Sciatic nerve (tissue), 2 donors: ENCODE measurements around the gene PPM1L. TPM values are rescaled to one million over a fixed set of nuclear protein-coding genes. Genes with fewer than 3 reads are reported as not detected.
A peak's percentile ranks its signal among the peaks of the same experiment; 100 is the strongest.
"Not testable (repeated sequence)": the region's sequence is repeated elsewhere in the genome, so short reads cannot be mapped to it uniquely, and the experiment has no call there.

Source experiments
- ATAC-seq: fragments of 200-7000 bp; cut with Tn5 transposase; one replicate; pipeline ENCODE4 v1.9.1; 2020; ENCODE audit warnings: mild to moderate bottlenecking, moderate library complexity
- DNase-seq: peaks from one replicate; pipeline ENCODE4 v3.0.0-alpha.2; 2020; ENCODE audit warnings: low spot score
- intact Hi-C: fragments of 100-400 bp; cut with DNase I; formaldehyde crosslinking; loops from one replicate; pipeline ENCODE4 v1.14.2; 2022
- total RNA-seq: library from RNA; stranded (reverse); fragmentation: NEBNext Ultra II Directional; extraction: Animal tissue kit (Norgen Biotek cat#: 25700); gene quantifications from one replicate; pipeline ENCODE4 v1.2.1, GENCODE V29; 2021
- donor health status: DM: no; HTN: no; CAD: no.
- donor health status: DM: no; HTN: no; CAD: no.

PPM1L gene
- total RNA-seq, result 10.0 TPM

GRCh38 chr3:160755776-160756304 is at the start of gene PPM1L:
Gene PPM1L (plus strand): TSS chr3:160756231.
- intact Hi-C loops, result no loop called here
- ATAC-seq (peak; percentile 41), DNase-seq (peak; percentile 76)

GRCh38 chr3:160707187-160707794 is 48.7 kb upstream of the PPM1L start:
- intact Hi-C loops, result loop anchor here (10.0 kb wide), 1 partner anchor 238 kb away; no protein-coding TSS in a partner anchor
- no peak for DNase-seq
- peak; percentile 84 for ATAC-seq

- no peak for ATAC-seq
- intact Hi-C loops, result loop anchor here (10.0 kb wide), 1 partner anchor 235 kb away; no protein-coding TSS in a partner anchor
- no peak for DNase-seq
These were observed 46.4 kb upstream of the PPM1L start for GRCh38 chr3:160709477-160710182.

GRCh38 chr3:160713144-160713543 is 42.9 kb upstream of the PPM1L start:
- DNase-seq, ATAC-seq, intact Hi-C loops: not testable (repeated sequence)

GRCh38 chr3:160719710-160720109 is 36.3 kb upstream of the PPM1L start:
- DNase-seq (no peak), ATAC-seq (no peak)
- intact Hi-C loops, result no loop called here

GRCh38 chr3:160720123-160720746 is 35.8 kb upstream of the PPM1L start:
- intact Hi-C loops, result no loop called here
- no peak for ATAC-seq
- no peak for DNase-seq

GRCh38 chr3:160722331-160722730 is 33.7 kb upstream of the PPM1L start:
- intact Hi-C loops, result no loop called here
- DNase-seq (no peak), ATAC-seq (no peak)

- intact Hi-C loops, result no loop called here
- no peak for ATAC-seq
- DNase-seq, result no peak
These were observed 30.7 kb upstream of the PPM1L start for GRCh38 chr3:160725338-160725737.

- intact Hi-C loops, result no loop called here
- no peak for ATAC-seq
- DNase-seq, result no peak
These were observed 20.2 kb upstream of the PPM1L start for GRCh38 chr3:160735826-160736225.

GRCh38 chr3:160738048-160738447 is 18.0 kb upstream of the PPM1L start:
- ATAC-seq (no peak), DNase-seq (no peak)
- intact Hi-C loops, result no loop called here

- peak; percentile 39 for ATAC-seq
These were observed 17.0 kb upstream of the PPM1L start for GRCh38 chr3:160739079-160739478.

GRCh38 chr3:160746976-160747375 is 9.1 kb upstream of the PPM1L start:
- ATAC-seq (no peak), DNase-seq (no peak)
- intact Hi-C loops, result no loop called here

More at GRCh38 chr3:160739079-160739478, 17.0 kb upstream of the PPM1L start:
- DNase-seq, result no peak
- intact Hi-C loops, result no loop called here

- intact Hi-C loops, result no loop called here
- ATAC-seq, result no peak
These were observed 8.6 kb upstream of the PPM1L start for GRCh38 chr3:160747422-160747821.

GRCh38 chr3:160748231-160748630 is 7.8 kb upstream of the PPM1L start:
- intact Hi-C loops, result no loop called here
- no peak for ATAC-seq
- no peak for DNase-seq

More at GRCh38 chr3:160747422-160747821, 8.6 kb upstream of the PPM1L start:
- no peak for DNase-seq

GRCh38 chr3:160748787-160749186 is 7.2 kb upstream of the PPM1L start:
- ATAC-seq, result no peak
- intact Hi-C loops, result no loop called here
- no peak for DNase-seq

- ATAC-seq, result no peak
- DNase-seq, result no peak
- intact Hi-C loops, result loop anchor here (5.0 kb wide), 1 partner anchor 958 kb away; no protein-coding TSS in a partner anchor
These were observed 2.1 kb upstream of the PPM1L start for GRCh38 chr3:160753953-160754352.

GRCh38 chr3:160754371-160754854 is 1.6 kb upstream of the PPM1L start:
- DNase-seq, result peak; percentile 66
- peak; percentile 68 for ATAC-seq
- intact Hi-C loops, result loop anchor here (5.0 kb wide), 1 partner anchor 958 kb away; no protein-coding TSS in a partner anchor

- intact Hi-C loops, result loop anchor here (5.0 kb wide), 1 partner anchor 957 kb away; no protein-coding TSS in a partner anchor
- DNase-seq, result peak; percentile 95
- peak; percentile 96 for ATAC-seq
These were observed 930 bp upstream of the PPM1L start for GRCh38 chr3:160754855-160755747.
